ENCODE data around the gene DNER.

- TF ChIP-seq EZH2 (IDR thresholded peaks at IDR 0.05; ENCODE audit: borderline replicate concordance, insufficient read depth, low read depth, low read length, poor library complexity, severe bottlenecking) (no peak), CTCF (IDR thresholded peaks at IDR 0.05) (no peak)
Observed at GRCh38 chr2:229401171-229401865, 313.0 kb downstream of the DNER start.
